OCI-LY1 (cell line): ENCODE results near the gene ABHD3.

Experiments used
- H2AFZ ChIP-seq: fragments of 200-600 bp; sonication (generic), shearing (Covaris generic); 2 replicates; pipeline ENCODE4 v1.6.0; 2014; ENCODE audit warnings: antibody characterized with exemption, mild to moderate bottlenecking, low read length
- H3F3A ChIP-seq: fragments of 200-600 bp; sonication (generic), shearing (Covaris generic); 2 replicates; pipeline ENCODE4 v1.6.0; 2014; ENCODE audit warnings: mild to moderate bottlenecking, antibody characterized with exemption, low read length, moderate library complexity; ENCODE audit not compliant: insufficient read depth
- H3K27ac ChIP-seq: fragments of 200-600 bp; sonication (generic); 2 replicates; pipeline ENCODE4 v1.5.1; 2014; ENCODE audit warnings: low read length, mixed run types, mild to moderate bottlenecking, low read depth; ENCODE audit not compliant: poor library complexity, severe bottlenecking
- H3K27me3 ChIP-seq: fragments of 200-600 bp; sonication (generic); 2 replicates; pipeline ENCODE4 v1.6.0; 2014; ENCODE audit warnings: antibody characterized with exemption, mild to moderate bottlenecking, low read length, moderate library complexity; ENCODE audit not compliant: insufficient read depth
- H3K36me3 ChIP-seq: fragments of 200-600 bp; sonication (generic); 2 replicates; pipeline ENCODE4 v1.6.1; 2014; ENCODE audit warnings: mild to moderate bottlenecking, antibody characterized with exemption, low read length, moderate library complexity, mixed read lengths; ENCODE audit not compliant: insufficient read depth
- H3K4me1 ChIP-seq: fragments of 200-600 bp; sonication (generic); 2 replicates; pipeline ENCODE4 v1.5.1; 2014; ENCODE audit warnings: mild to moderate bottlenecking, low read length, moderate library complexity; ENCODE audit not compliant: insufficient read depth, severe bottlenecking
- H3K4me2 ChIP-seq: fragments of 200-600 bp; sonication (generic), shearing (Covaris generic); 2 replicates; pipeline ENCODE4 v1.6.1; 2014; ENCODE audit warnings: low read length
- H3K4me3 ChIP-seq: fragments of 200-600 bp; sonication (generic); 2 replicates; pipeline ENCODE4 v1.5.1; 2014; ENCODE audit warnings: low read length, low read depth, mild to moderate bottlenecking, mixed read lengths; ENCODE audit not compliant: poor library complexity, severe bottlenecking
- H3K79me2 ChIP-seq: fragments of 200-600 bp; shearing (Covaris generic); 2 replicates; pipeline ENCODE4 v1.6.1; 2016; ENCODE audit warnings: mixed run types, low read length, mixed read lengths; ENCODE audit not compliant: insufficient read depth
- H3K9ac ChIP-seq: fragments of 200-600 bp; sonication (generic), shearing (Covaris generic); 2 replicates; pipeline ENCODE4 v1.6.1; 2014; ENCODE audit warnings: mild to moderate bottlenecking, low read length, mixed read lengths
- H3K9me2 ChIP-seq: fragments of 200-600 bp; sonication (generic), shearing (Covaris generic); 2 replicates; pipeline ENCODE4 v1.6.1; 2014; ENCODE audit warnings: low read depth, mild to moderate bottlenecking, low read length, mixed read lengths
- H3K9me3 ChIP-seq: fragments of 200-600 bp; shearing (Covaris generic); 2 replicates; pipeline ENCODE4 v1.6.1; 2014; ENCODE audit warnings: low read length, mixed read lengths
- H4K20me1 ChIP-seq: fragments of 200-600 bp; sonication (generic), shearing (Covaris generic); 2 replicates; pipeline ENCODE4 v1.6.0; 2016; ENCODE audit warnings: mild to moderate bottlenecking, low read length; ENCODE audit not compliant: insufficient read depth
- EZH2 ChIP-seq: fragments of 200-600 bp; sonication (generic), shearing (Covaris generic); IDR thresholded peaks from 2 replicates; pipeline ENCODE4 v1.8.0; 2017; ENCODE audit warnings: borderline replicate concordance, mixed run types, mild to moderate bottlenecking, antibody characterized with exemption, low read length, moderate library complexity, mixed read lengths
- TF ChIP-seq, protein P1 (sequence below): fragments of 200-600 bp; sonication (generic), shearing (Covaris generic); IDR thresholded peaks from 2 replicates; pipeline ENCODE4 v1.5.1; 2017; ENCODE audit warnings: mild to moderate bottlenecking, antibody characterized with exemption, low read length, moderate library complexity, mixed read lengths

The ABHD3 gene

DNA sequence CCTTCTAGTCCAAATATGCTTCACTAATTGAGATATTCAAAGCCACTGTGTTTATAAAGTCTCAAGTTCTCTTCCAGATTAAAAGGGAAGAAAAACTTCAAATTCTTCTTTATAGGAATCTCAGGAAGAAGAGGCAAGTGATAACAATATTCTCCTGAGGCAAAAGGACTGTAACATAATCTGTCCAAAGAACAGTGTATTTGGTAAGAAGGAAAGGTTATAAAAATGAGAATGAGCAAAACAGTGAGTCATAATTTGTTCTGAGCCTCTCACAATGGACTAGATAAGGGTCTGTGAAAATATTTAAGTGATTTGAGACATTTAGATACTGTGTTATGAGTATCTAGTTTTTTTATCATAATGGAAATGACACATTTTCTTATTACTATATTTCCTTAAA, 48.2 kb downstream of the ABHD3 start:
- no peak overlapping the region for H3K4me3 ChIP-seq
- H3K36me3 ChIP-seq: peaks cover 81% of the 10 kb centered on the region
- H3K9me2 ChIP-seq: no peaks in the 10 kb centered on the region
- no peak overlapping the region for H2AFZ ChIP-seq
- no peak overlapping the region for H3K9ac ChIP-seq
- no peaks in the 10 kb centered on the region for H3K79me2 ChIP-seq
- no peak overlapping the region for H3K4me2 ChIP-seq
- no peaks in the 10 kb centered on the region; the same call in 1 of the 2 replicates for H3F3A ChIP-seq
- H3K4me1 ChIP-seq: no peaks in the 10 kb centered on the region
- no peaks in the 10 kb centered on the region for H3K27me3 ChIP-seq
- no peaks in the 10 kb centered on the region for H4K20me1 ChIP-seq
- H3K9me3 ChIP-seq: no peaks in the 10 kb centered on the region
- TF ChIP-seq EZH2: no peak
- TF ChIP-seq, protein P1, sequence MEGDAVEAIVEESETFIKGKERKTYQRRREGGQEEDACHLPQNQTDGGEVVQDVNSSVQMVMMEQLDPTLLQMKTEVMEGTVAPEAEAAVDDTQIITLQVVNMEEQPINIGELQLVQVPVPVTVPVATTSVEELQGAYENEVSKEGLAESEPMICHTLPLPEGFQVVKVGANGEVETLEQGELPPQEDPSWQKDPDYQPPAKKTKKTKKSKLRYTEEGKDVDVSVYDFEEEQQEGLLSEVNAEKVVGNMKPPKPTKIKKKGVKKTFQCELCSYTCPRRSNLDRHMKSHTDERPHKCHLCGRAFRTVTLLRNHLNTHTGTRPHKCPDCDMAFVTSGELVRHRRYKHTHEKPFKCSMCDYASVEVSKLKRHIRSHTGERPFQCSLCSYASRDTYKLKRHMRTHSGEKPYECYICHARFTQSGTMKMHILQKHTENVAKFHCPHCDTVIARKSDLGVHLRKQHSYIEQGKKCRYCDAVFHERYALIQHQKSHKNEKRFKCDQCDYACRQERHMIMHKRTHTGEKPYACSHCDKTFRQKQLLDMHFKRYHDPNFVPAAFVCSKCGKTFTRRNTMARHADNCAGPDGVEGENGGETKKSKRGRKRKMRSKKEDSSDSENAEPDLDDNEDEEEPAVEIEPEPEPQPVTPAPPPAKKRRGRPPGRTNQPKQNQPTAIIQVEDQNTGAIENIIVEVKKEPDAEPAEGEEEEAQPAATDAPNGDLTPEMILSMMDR: no peak
- no peak overlapping the region for H3K27ac ChIP-seq

DNA sequence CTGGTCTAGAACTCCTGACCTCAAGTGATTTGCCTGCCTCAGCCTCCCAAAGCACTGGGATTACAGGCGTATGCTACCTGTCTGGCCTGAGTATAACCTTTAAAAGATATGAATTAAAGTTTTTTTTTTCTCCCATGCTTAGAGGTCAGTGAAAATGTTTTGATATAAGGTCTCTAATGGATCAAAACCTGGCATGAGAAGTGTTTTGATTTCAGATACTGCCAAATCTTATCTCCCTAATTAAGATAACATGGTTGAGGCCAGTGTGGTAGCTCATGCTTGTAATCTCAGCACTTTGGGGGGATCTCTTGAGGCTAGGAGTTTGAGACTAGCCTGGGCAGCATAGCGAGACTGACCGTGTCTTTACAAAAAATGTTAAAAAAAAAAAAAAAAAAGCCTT, 51.2 kb downstream of the ABHD3 start:
- TF ChIP-seq EZH2: no peak
- TF ChIP-seq, protein P1: no peak
- Histone ChIP-seq H3K4me1 (no peaks in the 10 kb centered on the region), H3K4me2 (no peak overlapping the region), H4K20me1 (no peaks in the 10 kb centered on the region), H3K4me3 (no peak overlapping the region), H3K9ac (no peak overlapping the region), H3K9me3 (no peaks in the 10 kb centered on the region), H3K36me3 (peaks cover 80% of the 10 kb centered on the region), H3K9me2 (no peaks in the 10 kb centered on the region), H2AFZ (no peak overlapping the region), H3K79me2 (no peaks in the 10 kb centered on the region), H3F3A (no peaks in the 10 kb centered on the region; the same call in 1 of the 2 replicates), H3K27ac (no peak overlapping the region), H3K27me3 (no peaks in the 10 kb centered on the region)

DNA sequence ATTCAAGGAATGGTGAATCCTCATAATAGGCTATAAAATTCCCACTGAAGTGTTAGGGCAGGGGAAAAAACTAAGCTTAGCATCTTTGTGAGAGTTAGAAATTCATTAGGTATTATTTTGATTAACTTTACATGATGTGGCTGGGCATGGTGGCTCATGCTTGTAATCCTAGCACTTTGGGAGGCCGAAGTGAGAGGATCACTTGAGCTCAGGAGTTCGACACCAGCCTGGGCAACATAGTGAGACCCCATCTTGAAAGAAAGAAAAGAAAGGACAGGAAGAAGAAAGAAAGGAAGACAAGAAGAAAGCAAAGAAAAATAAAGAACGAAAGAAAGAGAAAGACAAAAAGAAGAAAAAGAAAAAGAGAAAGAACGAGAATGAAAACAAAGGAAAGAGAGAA, 52.5 kb downstream of the ABHD3 start:
- H3K4me2 ChIP-seq: no peak overlapping the region
- no peak overlapping the region for H2AFZ ChIP-seq
- H3K9me2 ChIP-seq: no peaks in the 10 kb centered on the region
- H4K20me1 ChIP-seq: no peaks in the 10 kb centered on the region
- no peaks in the 10 kb centered on the region for H3K9me3 ChIP-seq
- TF ChIP-seq, protein P1: no peak
- no peak for TF ChIP-seq EZH2
- no peaks in the 10 kb centered on the region for H3K27me3 ChIP-seq
- H3K4me1 ChIP-seq: no peaks in the 10 kb centered on the region
- H3K79me2 ChIP-seq: no peaks in the 10 kb centered on the region
- no peak overlapping the region for H3K4me3 ChIP-seq
- no peak overlapping the region for H3K27ac ChIP-seq
- no peaks in the 10 kb centered on the region; the same call in 1 of the 2 replicates for H3F3A ChIP-seq
- no peak overlapping the region for H3K9ac ChIP-seq
- peaks cover 68% of the 10 kb centered on the region for H3K36me3 ChIP-seq
